Testis (tissue), 3 donors: Measurements from ENCODE around the gene CRADD. TPM values are rescaled to one million over a fixed set of nuclear protein-coding genes. Genes with fewer than 3 reads are reported as not detected.
A peak's percentile ranks its signal among the peaks of the same experiment; 100 is the strongest.

Experiments
- DNase-seq: peaks from one replicate; pipeline ENCODE4 v3.0.0-alpha.2; 2019
- H3K27ac ChIP-seq, 2 donors: fragments of 200-600 bp; sonication (generic); one replicate each; pipeline ENCODE4 v1.5.1; 2019
- H3K27me3 ChIP-seq: fragments of 200-600 bp; sonication (generic); one replicate; pipeline ENCODE4 v1.5.1; 2019
- H3K36me3 ChIP-seq: fragments of 200-600 bp; sonication (generic); one replicate; pipeline ENCODE4 v1.5.1; 2017; ENCODE audit warnings: low read depth; ENCODE audit errors: missing control alignments
- H3K4me1 ChIP-seq: fragments of 200-600 bp; sonication (generic); one replicate; pipeline ENCODE4 v1.5.1; 2019
- H3K4me3 ChIP-seq, 2 donors: fragments of 200-600 bp; sonication (generic); one replicate each; pipeline ENCODE4 v1.5.1; 2017 to 2019
- H3K9me3 ChIP-seq: fragments of 200-600 bp; sonication (generic); one replicate; pipeline ENCODE4 v1.5.1; 2017
- CTCF ChIP-seq, 3 experiments: fragments of 450-650 bp in 2 of 3; fragments of 200-600 bp in 1 of 3; sonication (generic) in 1 of 3; IDR thresholded peaks; one replicate each; pipeline ENCODE4 v1.5.1; 2016 to 2019; ENCODE audit warnings: antibody characterized with exemption in 3 of 3, mild to moderate bottlenecking in 2 of 3, moderate library complexity in 1 of 3
- POLR2A ChIP-seq: fragments of 450-650 bp; IDR thresholded peaks from one replicate; pipeline ENCODE4 v1.6.1; 2017; ENCODE audit warnings: antibody characterized with exemption, mild to moderate bottlenecking, moderate library complexity
- WGBS, 2 donors: methylation state at CpG; one replicate each; pipeline ENCODE4 v1.1.5; 2018; 5-methylcytosine and 5-hydroxymethylcytosine counted together
- intact Hi-C: fragments of 100-400 bp; cut with DNase I; formaldehyde crosslinking; loops from one replicate; pipeline ENCODE4 v1.15.1; 2023; ENCODE audit warnings: low total_unique reads
- polyA plus RNA-seq: library from polyadenylated mRNA; stranded (reverse); fragments of 350-450 nt; fragmentation: Illumina TruSeq; extraction: RNeasy Lipid Tissue Mini Kit (QIAGEN cat#74804); gene quantifications from one replicate; pipeline ENCODE4 v1.2.3, GENCODE V29; 2014; ENCODE audit warnings: low read depth, low replicate concordance; ENCODE audit not compliant: insufficient read depth
- total RNA-seq, 2 donors: library from RNA; depleted of rRNA; stranded (reverse); fragments of >200 nt; gene quantifications; one replicate each; pipeline ENCODE4 v1.2.3, GENCODE V29; 2016

Gene CRADD
- total and polyA plus RNA-seq, 3 donors from 2014 or later, result 43.2 to 53.0 (median 46.0) TPM

GRCh38 chr12:93782853-93783252 lies 105.7 kb downstream of the CRADD start:
- Histone ChIP-seq H3K9me3 (no peaks in the 10 kb centered on the region), H3K4me1 (peaks cover 23% of the 10 kb centered on the region), H3K4me3 (no peak overlapping the region), H3K27ac (no peak overlapping the region), H3K27me3 (no peaks in the 10 kb centered on the region), H3K36me3 (no peaks in the 10 kb centered on the region)
- no peak for DNase-seq
- 88 to 89% methylated on average over 1 of the region's 1 CpG for WGBS, 2 donors
- intact Hi-C loops, result no loop called here
- TF ChIP-seq CTCF (IDR thresholded peaks at IDR 0.05) (no peak), POLR2A (no peak)

DNA sequence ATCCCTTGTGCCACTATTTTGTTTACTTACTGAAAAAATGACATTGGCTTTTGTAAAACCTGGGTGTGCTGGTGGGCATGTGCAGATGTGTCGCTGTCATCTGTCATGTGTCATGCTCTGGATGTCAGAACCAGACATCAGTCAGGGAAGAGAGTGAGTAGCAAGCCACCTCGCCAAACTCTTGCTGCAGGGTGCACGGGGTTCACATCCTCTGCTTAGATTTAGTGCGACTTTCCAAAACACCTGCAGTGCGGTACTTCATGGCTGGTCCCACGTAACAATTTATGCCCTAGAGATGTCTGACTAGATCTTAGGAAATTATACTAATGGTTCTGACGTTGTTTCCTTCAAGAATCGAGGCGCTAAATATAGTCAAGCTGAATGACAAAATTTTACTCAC lies 106.7 kb downstream of the CRADD start:
- Histone ChIP-seq H3K4me3 (no peak overlapping the region), H3K36me3 (no peaks in the 10 kb centered on the region), H3K9me3 (no peaks in the 10 kb centered on the region), H3K4me1 (peaks cover 16% of the 10 kb centered on the region), H3K27me3 (no peaks in the 10 kb centered on the region), H3K27ac (peak overlapping the region in 1 of 2 donors; percentile 34)
- DNase-seq, result no peak
- WGBS, 2 donors, result 68 to 72% methylated on average over 9 of the region's 9 CpGs
- intact Hi-C loops, result no loop called here
- TF ChIP-seq CTCF (IDR thresholded peaks at IDR 0.05) (no peak), POLR2A (no peak)

DNA sequence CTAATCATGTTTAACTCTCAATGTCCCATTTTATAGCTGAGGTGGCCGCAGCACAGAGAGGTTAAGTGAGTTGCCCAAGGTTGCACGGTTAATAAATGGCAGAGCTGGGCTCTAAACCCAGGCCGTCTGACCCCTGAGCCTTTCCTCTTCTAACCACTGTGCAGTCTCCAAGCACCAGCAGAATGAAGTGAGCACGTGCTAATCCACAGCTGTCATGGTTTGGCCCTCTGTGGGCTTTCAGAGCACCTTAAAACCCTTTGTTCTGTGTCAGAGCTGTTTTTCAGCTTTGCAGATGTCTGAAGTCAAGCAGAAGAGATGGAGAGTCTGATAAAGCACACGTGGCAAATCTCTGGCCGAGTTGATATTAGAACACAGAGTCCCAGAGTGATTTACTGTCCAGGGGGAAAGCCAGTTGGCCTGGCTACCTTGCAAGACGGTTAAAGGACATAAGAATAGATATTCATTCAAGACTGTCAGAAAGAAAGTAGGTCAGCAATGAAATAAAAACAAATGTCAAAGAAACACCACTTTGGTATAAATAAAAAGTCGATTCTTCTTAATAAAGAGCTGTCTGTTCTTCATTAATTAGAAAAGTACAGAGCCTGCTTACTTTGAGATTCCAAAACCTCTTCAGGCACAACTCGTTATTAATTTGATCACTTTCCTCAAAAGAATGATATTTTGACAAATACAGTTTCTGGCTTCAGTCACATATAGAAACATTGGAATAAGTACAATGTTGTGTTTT lies 107.3 kb downstream of the CRADD start:
- Histone ChIP-seq H3K4me3 (no peak overlapping the region), H3K4me1 (peaks cover 16% of the 10 kb centered on the region), H3K9me3 (no peaks in the 10 kb centered on the region), H3K27me3 (no peaks in the 10 kb centered on the region), H3K36me3 (no peaks in the 10 kb centered on the region), H3K27ac (peak overlapping the region; percentile 34 to 37)
- intact Hi-C loops, result no loop called here
- TF ChIP-seq CTCF (IDR thresholded peaks at IDR 0.05) (no peak), POLR2A (no peak)
- DNase-seq, result peak; percentile 70
- WGBS, 2 donors, result 26 to 34% methylated on average over 8 to 9 of the region's 9 CpGs

GRCh38 chr12:93785249-93786010 lies 108.3 kb downstream of the CRADD start:
- H3K27ac ChIP-seq, result peak overlapping the region; percentile 34 to 37
- H3K36me3 ChIP-seq, result no peaks in the 10 kb centered on the region
- 49 to 53% methylated on average over 8 of the region's 8 CpGs for WGBS, 2 donors
- no peaks in the 10 kb centered on the region for H3K9me3 ChIP-seq
- no peak for TF ChIP-seq POLR2A
- TF ChIP-seq CTCF (IDR thresholded peaks at IDR 0.05), result no peak
- intact Hi-C loops, result no loop called here
- no peak overlapping the region for H3K4me3 ChIP-seq
- no peaks in the 10 kb centered on the region for H3K27me3 ChIP-seq
- peak; percentile 31 for DNase-seq
- peaks cover 16% of the 10 kb centered on the region for H3K4me1 ChIP-seq
